Hepatocyte (in vitro differentiated cells): ENCODE data around the gene CYB561D1. TPM values are rescaled to one million over a fixed set of nuclear protein-coding genes. Genes with fewer than 3 reads are reported as not detected.
"Not testable (repeated sequence)": the region's sequence is repeated elsewhere in the genome, so short reads cannot be mapped to it uniquely, and the experiment has no call there.

ENCODE experiments used
- DNase-seq: peaks from one replicate; pipeline ENCODE4 v3.0.0-alpha.2; 2016; ENCODE audit warnings: low spot score
- H2AFZ ChIP-seq: fragments of 200-600 bp; sonication (generic); 2 replicates; pipeline ENCODE4 v1.6.0; 2016; ENCODE audit warnings: antibody characterized with exemption, mild to moderate bottlenecking
- H3K27ac ChIP-seq: fragments of 200-600 bp; sonication (generic); 2 replicates; pipeline ENCODE4 v1.5.1; 2016; ENCODE audit warnings: mild to moderate bottlenecking
- H3K27me3 ChIP-seq: fragments of 200-600 bp; sonication (generic); 2 replicates; pipeline ENCODE4 v1.6.1; 2016
- H3K36me3 ChIP-seq: fragments of 200-600 bp; sonication (generic); replicated peaks from 2 replicates; pipeline ENCODE4 v1.5.1; 2016; ENCODE audit warnings: low read depth; ENCODE audit not compliant: insufficient read depth
- H3K4me1 ChIP-seq: fragments of 200-600 bp; sonication (generic); 2 replicates; pipeline ENCODE4 v1.5.1; 2016; ENCODE audit warnings: mild to moderate bottlenecking, moderate library complexity; ENCODE audit not compliant: insufficient read depth
- H3K4me2 ChIP-seq: fragments of 200-600 bp; sonication (generic); 2 replicates; pipeline ENCODE4 v1.6.0; 2016
- H3K4me3 ChIP-seq: fragments of 200-600 bp; sonication (generic); 2 replicates; pipeline ENCODE4 v1.5.1; 2016; ENCODE audit warnings: mild to moderate bottlenecking
- H3K79me2 ChIP-seq: fragments of 200-600 bp; sonication (generic); 2 replicates; pipeline ENCODE4 v1.6.0; 2017; ENCODE audit warnings: mild to moderate bottlenecking
- H3K9me2 ChIP-seq: fragments of 200-600 bp; sonication (generic); replicated peaks from 2 replicates; pipeline ENCODE4 v1.6.0; 2017; ENCODE audit warnings: mild to moderate bottlenecking; ENCODE audit not compliant: insufficient read depth
- H3K9me3 ChIP-seq: fragments of 200-600 bp; sonication (generic); 2 replicates; pipeline ENCODE4 v1.5.1; 2016; ENCODE audit warnings: low read depth, mild to moderate bottlenecking
- H4K20me1 ChIP-seq: fragments of 200-600 bp; sonication (generic); 2 replicates; pipeline ENCODE4 v1.6.0; 2016; ENCODE audit warnings: mild to moderate bottlenecking; ENCODE audit not compliant: insufficient read depth, poor library complexity, severe bottlenecking
- EZH2 ChIP-seq: fragments of 200-600 bp; sonication (generic); IDR thresholded peaks from 2 replicates; pipeline ENCODE4 v1.6.1; 2016; ENCODE audit warnings: antibody characterized with exemption, mild to moderate bottlenecking, borderline replicate concordance
- EZH2phosphoT487 ChIP-seq: fragments of 200-600 bp; sonication (generic); IDR thresholded peaks from one replicate; pipeline ENCODE4 v1.6.1; 2018; ENCODE audit warnings: antibody characterized with exemption, mild to moderate bottlenecking, low read depth, moderate library complexity; ENCODE audit not compliant: unreplicated experiment, severe bottlenecking
- WGBS: methylation state at CpG from one replicate; pipeline ENCODE4 v1.1.6; 2016; ENCODE audit warnings: low lambda C conversion rate; ENCODE audit errors: missing lambda C conversion rate; 5-methylcytosine and 5-hydroxymethylcytosine counted together
- polyA plus RNA-seq: library from polyadenylated mRNA; unstranded; fragments of >200 nt; fragmentation: Nextera tagmentation; extraction: Ambion mirVana; gene quantifications from 2 replicates; pipeline ENCODE4 v1.2.1, GENCODE V29; 2016
- total RNA-seq: library from RNA; depleted of rRNA; stranded (reverse); fragments of >200 nt; gene quantifications from 2 replicates; pipeline ENCODE4 v1.2.3, GENCODE V29; 2014
- TF ChIP-seq, protein P1 (sequence below): fragments of 200-600 bp; sonication (generic); IDR thresholded peaks from 2 replicates; pipeline ENCODE4 v1.5.1; 2016; ENCODE audit warnings: antibody characterized with exemption, mild to moderate bottlenecking; ENCODE audit not compliant: poor library complexity

The CYB561D1 gene
- total RNA-seq (6.0 and 6.5 TPM in 2 replicates), polyA plus RNA-seq (4.8 and 5.2 TPM in 2 replicates)

DNA sequence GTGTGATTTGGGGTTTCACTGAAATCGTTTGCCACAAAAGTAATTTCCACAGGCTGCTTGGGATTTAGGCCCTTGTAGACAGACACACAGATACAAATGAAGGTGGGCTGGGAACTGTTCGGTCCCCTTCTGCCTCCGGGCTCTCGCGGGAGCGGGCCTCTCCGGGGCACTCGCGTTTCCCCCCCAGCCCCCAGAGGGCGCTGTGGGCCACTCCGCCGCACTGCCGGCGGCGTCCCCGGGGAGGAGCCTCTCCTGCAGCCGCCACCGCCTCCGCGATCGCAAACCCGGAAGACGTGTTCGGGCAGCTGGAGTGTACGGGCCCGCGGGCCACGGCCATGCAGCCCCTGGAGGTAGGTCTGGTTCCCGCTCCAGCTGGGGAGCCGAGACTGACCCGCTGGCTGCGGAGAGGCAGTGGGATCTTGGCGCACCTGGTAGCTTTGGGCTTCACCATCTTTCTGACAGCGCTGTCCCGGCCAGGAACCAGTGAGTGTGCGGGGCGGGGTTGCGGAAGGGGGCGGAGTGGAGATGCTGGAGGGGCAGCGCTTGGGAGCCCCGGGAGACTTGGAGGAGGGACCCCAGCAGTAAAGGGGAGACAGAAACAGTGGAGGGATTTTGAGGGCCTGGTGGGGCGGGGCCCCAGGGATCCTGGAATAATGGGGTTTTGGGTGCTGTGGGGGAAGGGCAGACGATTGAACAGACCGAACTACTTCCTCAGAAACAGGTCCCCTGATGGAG, at the start of gene CYB561D1:
Gene CYB561D1 (plus strand): TSS at position 290 of the 735 bp plus-strand sequence. CDS start 46 bp downstream, at position 336.
- H4K20me1 ChIP-seq = no peaks in the 10 kb centered on the region
- peak within 1 kb of the TSS; percentile 85 for H3K4me2 ChIP-seq
- 2% methylated on average over 43 of the region's 44 CpGs for WGBS
- peak within 1 kb of the TSS; percentile 74 for H3K27ac ChIP-seq
- no peaks in the 10 kb centered on the region for H3K36me3 ChIP-seq
- peaks cover 17% of the 10 kb centered on the region for H3K79me2 ChIP-seq
- TF ChIP-seq, protein P1, sequence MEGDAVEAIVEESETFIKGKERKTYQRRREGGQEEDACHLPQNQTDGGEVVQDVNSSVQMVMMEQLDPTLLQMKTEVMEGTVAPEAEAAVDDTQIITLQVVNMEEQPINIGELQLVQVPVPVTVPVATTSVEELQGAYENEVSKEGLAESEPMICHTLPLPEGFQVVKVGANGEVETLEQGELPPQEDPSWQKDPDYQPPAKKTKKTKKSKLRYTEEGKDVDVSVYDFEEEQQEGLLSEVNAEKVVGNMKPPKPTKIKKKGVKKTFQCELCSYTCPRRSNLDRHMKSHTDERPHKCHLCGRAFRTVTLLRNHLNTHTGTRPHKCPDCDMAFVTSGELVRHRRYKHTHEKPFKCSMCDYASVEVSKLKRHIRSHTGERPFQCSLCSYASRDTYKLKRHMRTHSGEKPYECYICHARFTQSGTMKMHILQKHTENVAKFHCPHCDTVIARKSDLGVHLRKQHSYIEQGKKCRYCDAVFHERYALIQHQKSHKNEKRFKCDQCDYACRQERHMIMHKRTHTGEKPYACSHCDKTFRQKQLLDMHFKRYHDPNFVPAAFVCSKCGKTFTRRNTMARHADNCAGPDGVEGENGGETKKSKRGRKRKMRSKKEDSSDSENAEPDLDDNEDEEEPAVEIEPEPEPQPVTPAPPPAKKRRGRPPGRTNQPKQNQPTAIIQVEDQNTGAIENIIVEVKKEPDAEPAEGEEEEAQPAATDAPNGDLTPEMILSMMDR = peak; percentile 91
- no peak for TF ChIP-seq EZH2
- peaks cover 7% of the 10 kb centered on the region for H3K4me1 ChIP-seq
- DNase-seq = peak; percentile 93
- peak within 1 kb of the TSS; percentile 66 for H2AFZ ChIP-seq
- peak within 1 kb of the TSS; percentile 94 for H3K4me3 ChIP-seq
- no peaks in the 10 kb centered on the region for H3K9me2 ChIP-seq
- H3K27me3 ChIP-seq = no peaks in the 10 kb centered on the region
- H3K9me3 ChIP-seq = no peaks in the 10 kb centered on the region

GRCh38 chr1:109444346-109444745, 49.5 kb upstream of the CYB561D1 start:
- Histone ChIP-seq H3K27ac (no peak overlapping the region), H3K4me3 (no peak overlapping the region), H3K27me3 (peaks cover 19% of the 10 kb centered on the region), H3K4me1 (no peaks in the 10 kb centered on the region), H3K9me2 (no peaks in the 10 kb centered on the region), H3K79me2 (no peaks in the 10 kb centered on the region), H3K9me3 (no peaks in the 10 kb centered on the region), H3K4me2 (no peak overlapping the region), H4K20me1 (no peaks in the 10 kb centered on the region), H2AFZ (no peak overlapping the region), H3K36me3 (no peaks in the 10 kb centered on the region)
- 88% methylated on average over 1 of the region's 1 CpG for WGBS
- DNase-seq = no peak
- TF ChIP-seq EZH2phosphoT487 (no peak), EZH2 (no peak)
- TF ChIP-seq, protein P1 = no peak

DNA sequence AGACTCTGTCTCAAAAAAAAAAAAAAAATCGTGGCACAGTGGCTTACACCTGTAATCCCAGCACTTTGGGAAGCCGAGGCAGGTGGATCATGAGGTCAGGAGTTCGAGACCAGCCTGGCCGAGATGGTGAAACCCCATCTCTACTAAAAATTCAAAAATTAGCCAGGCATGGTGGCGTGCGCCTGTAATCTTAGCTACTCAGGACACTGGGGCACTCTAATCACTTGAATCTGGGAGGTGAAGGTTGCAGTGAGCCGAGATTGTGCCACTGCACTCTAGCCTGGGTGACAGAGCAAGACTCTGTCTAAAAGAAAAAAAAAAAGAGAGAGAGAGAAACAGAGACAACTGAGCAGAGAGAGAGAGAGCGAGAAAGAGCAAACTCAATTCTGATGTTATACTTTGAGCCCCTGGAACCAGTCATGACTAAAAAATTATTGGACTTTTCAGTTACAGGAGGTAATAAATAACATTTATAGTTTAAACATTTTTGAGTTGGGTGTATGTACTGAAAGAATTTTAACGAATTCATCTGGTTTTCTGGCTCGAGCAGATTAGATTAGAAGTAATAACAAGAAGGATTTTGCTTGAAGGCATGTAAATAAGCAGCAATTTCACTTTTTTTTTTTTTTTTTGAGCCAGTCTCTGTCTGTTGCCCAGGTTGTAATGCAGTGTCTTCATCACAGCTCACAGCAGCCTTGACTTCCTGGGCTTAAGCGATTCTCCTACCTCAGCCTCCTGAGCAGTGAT, 47.8 kb upstream of the CYB561D1 start:
- WGBS = 65% methylated on average over 11 of the region's 11 CpGs
- H3K27me3 ChIP-seq = peaks cover 19% of the 10 kb centered on the region
- not testable (repeated sequence) for H3K36me3 ChIP-seq, H3K4me2 ChIP-seq, H3K9me3 ChIP-seq, DNase-seq, H4K20me1 ChIP-seq, H2AFZ ChIP-seq, H3K79me2 ChIP-seq, H3K27ac ChIP-seq, H3K4me1 ChIP-seq, H3K4me3 ChIP-seq, H3K9me2 ChIP-seq

DNA sequence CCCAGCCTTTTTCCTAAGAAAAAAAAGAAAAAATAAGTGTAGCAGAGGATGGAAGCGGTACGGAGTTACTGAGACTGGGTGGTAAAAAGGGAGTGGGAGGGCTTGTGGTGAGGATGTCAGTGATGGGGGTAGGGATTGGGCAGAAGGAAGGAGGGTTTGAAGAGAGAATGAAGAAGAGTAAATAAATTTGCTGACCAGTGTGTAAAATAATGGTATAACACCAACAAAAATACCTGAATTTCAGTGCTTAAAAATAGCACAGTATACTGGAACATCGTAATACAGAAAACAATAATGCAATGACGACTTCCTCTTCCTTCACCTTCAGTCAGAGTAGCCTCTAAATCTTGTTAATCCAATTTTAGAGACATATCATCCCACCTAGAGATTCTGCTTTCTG, 46.4 kb upstream of the CYB561D1 start:
- Histone ChIP-seq H3K4me3 (no peak overlapping the region), H3K4me1 (no peaks in the 10 kb centered on the region), H3K9me3 (no peaks in the 10 kb centered on the region), H3K9me2 (no peaks in the 10 kb centered on the region), H4K20me1 (no peaks in the 10 kb centered on the region), H3K4me2 (no peak overlapping the region), H3K27me3 (peaks cover 12% of the 10 kb centered on the region), H3K27ac (no peak overlapping the region), H3K36me3 (no peaks in the 10 kb centered on the region), H2AFZ (no peak overlapping the region), H3K79me2 (no peaks in the 10 kb centered on the region)
- DNase-seq = no peak
- TF ChIP-seq EZH2 (no peak), EZH2phosphoT487 (no peak)
- TF ChIP-seq, protein P1 = no peak
- WGBS = 77% methylated on average over 4 of the region's 4 CpGs
